Thyroid gland (tissue), 4 donors: ENCODE results near the gene SLC25A21.

Source experiments
- POLR2A ChIP-seq, 2 donors: fragments of 450-650 bp; IDR thresholded peaks; one replicate each; pipeline ENCODE4 v1.6.1; 2017; ENCODE audit warnings: antibody characterized with exemption in 2 of 2, mild to moderate bottlenecking in 2 of 2, moderate library complexity in 1 of 2
- TF ChIP-seq, protein P1 (sequence below), 6 experiments: fragments of 200-600 bp in 3 of 6; fragments of 450-650 bp in 3 of 6; sonication (generic) in 3 of 6; IDR thresholded peaks; one replicate each; pipeline ENCODE4 v1.5.1; 2016 to 2019; ENCODE audit warnings: antibody characterized with exemption in 6 of 6, mild to moderate bottlenecking in 2 of 6, inconsistent platforms in 1 of 6, moderate library complexity in 1 of 6

DNA sequence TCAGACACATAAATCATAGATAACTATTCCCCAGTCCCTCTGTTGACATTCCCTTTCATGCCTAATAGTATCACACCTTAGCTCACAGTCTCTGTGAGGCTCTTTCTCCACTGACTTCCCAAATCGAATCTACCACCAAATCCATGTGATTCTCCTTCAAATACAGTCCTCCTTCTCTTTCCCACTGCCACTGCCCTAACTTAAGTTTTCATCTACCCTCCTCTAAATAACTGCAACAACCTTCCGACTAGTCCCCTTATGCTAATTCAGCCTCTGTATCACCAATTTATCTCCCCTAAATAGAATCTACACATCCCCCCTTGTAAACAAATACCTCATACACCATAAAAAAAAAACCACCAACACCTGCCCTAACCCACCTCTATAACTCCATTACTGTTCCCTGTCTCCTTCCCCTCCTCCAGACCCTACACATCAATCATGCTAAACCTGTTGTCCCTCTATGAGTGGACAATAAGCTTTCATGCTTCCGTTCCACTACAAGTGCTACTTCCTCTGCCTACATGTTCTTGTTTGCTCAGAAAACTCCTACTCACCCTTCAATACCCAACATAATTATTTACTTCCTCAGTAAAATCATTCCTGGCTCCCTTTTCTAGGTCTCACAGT, 39.0 kb downstream of the SLC25A21 start:
- TF ChIP-seq, protein P1, sequence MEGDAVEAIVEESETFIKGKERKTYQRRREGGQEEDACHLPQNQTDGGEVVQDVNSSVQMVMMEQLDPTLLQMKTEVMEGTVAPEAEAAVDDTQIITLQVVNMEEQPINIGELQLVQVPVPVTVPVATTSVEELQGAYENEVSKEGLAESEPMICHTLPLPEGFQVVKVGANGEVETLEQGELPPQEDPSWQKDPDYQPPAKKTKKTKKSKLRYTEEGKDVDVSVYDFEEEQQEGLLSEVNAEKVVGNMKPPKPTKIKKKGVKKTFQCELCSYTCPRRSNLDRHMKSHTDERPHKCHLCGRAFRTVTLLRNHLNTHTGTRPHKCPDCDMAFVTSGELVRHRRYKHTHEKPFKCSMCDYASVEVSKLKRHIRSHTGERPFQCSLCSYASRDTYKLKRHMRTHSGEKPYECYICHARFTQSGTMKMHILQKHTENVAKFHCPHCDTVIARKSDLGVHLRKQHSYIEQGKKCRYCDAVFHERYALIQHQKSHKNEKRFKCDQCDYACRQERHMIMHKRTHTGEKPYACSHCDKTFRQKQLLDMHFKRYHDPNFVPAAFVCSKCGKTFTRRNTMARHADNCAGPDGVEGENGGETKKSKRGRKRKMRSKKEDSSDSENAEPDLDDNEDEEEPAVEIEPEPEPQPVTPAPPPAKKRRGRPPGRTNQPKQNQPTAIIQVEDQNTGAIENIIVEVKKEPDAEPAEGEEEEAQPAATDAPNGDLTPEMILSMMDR (IDR thresholded peaks at IDR 0.05) = no peak
- TF ChIP-seq POLR2A (IDR thresholded peaks at IDR 0.05) = no peak
